HepG2 (cell line): Measurements from ENCODE around the gene SP140L. TPM values are rescaled to one million over a fixed set of nuclear protein-coding genes. Genes with fewer than 3 reads are reported as not detected.
A peak's percentile ranks its signal among the peaks of the same experiment; 100 is the strongest.

Experiments used
- ATAC-seq: fragments of 200-7000 bp; cut with Tn5 transposase; 3 replicates; pipeline ENCODE4 v1.9.1; 2020; ENCODE audit warnings: mild to moderate bottlenecking, moderate library complexity
- BruUV-seq: library from RNA; stranded (reverse); fragments of 400-500 nt; replicated peaks from 2 replicates; lab custom pipeline; 2021; lab: Mats Ljungman, UMichigan
- CTCF ChIA-PET: fragments of 300-600 bp; formaldehyde crosslinking; extraction: SDS; loops from one replicate; lab custom pipeline; 2021; ENCODE audit warnings: low total read pairs, inconsistent platforms, low intra/inter-chr PET ratio; lab: Yijun Ruan, JAX
- POLR2A ChIA-PET: fragments of 350-600 bp; sonication (Branson Sonifier 250); formaldehyde crosslinking; loops from one replicate; lab custom pipeline; 2020; ENCODE audit warnings: antibody characterized with exemption, inconsistent platforms; lab: Yijun Ruan, JAX
- DNase-seq: peaks from one replicate; pipeline ENCODE4 v3.0.0-alpha.2; 2015; ENCODE audit warnings: low spot score
- FAIRE-seq: peaks from 3 replicates; lab custom pipeline; 2011; peaks lifted over from hg19 to GRCh38; lab: Jason Lieb, UNC
- H2AFZ ChIP-seq: one replicate; pipeline ENCODE4 v1.6.1; 2011; ENCODE audit warnings: low read length, inconsistent platforms
- H3K27ac ChIP-seq: fragments of 300-600 bp; 3 replicates; pipeline ENCODE4 v1.8.0; 2011; ENCODE audit warnings: mixed run types, mild to moderate bottlenecking, mixed read lengths, low read length, inconsistent platforms; ENCODE audit not compliant: insufficient read depth; ENCODE audit errors: extremely low read length
- H3K27me3 ChIP-seq, 2 experiments: fragments of 200-600 bp in 1 of 2; 2 replicates in 1 of 2; 3 replicates in 1 of 2; pipeline versions ENCODE4 v1.6.0 to v1.8.0; 2011; ENCODE audit warnings: low read length in 2 of 2, mild to moderate bottlenecking in 2 of 2, moderate library complexity in 2 of 2, inconsistent platforms in 1 of 2; ENCODE audit not compliant: insufficient read depth in 2 of 2, control insufficient read depth in 1 of 2
- H3K36me3 ChIP-seq, 2 experiments: fragments of 200-600 bp in 1 of 2; replicated peaks in 1 of 2; 2 replicates in 1 of 2; 3 replicates in 1 of 2; pipeline versions ENCODE4 v1.5.1 to v1.8.0; 2011; ENCODE audit warnings: low read length in 2 of 2, inconsistent platforms in 1 of 2; ENCODE audit not compliant: insufficient read depth in 2 of 2, control insufficient read depth in 1 of 2
- H3K4me1 ChIP-seq: 2 replicates; pipeline ENCODE4 v1.5.1; 2012; ENCODE audit warnings: low read length, inconsistent platforms; ENCODE audit not compliant: insufficient read depth
- H3K4me2 ChIP-seq: 2 replicates; pipeline ENCODE4 v1.6.0; 2011; ENCODE audit warnings: low read depth, low read length, inconsistent platforms
- H3K4me3 ChIP-seq, 3 experiments: fragments of 200-600 bp in 1 of 3; sonication (generic), shearing (Covaris generic) in 1 of 3; replicated peaks in 1 of 3; 2 replicates each; pipeline ENCODE4 v1.5.1; 2011 to 2016; ENCODE audit warnings: low read length in 3 of 3, inconsistent platforms in 2 of 3, low read depth in 2 of 3, mild to moderate bottlenecking in 2 of 3, control low read depth in 1 of 3, mixed read lengths in 1 of 3; ENCODE audit not compliant: insufficient read depth in 1 of 3
- H3K79me2 ChIP-seq: one replicate; pipeline ENCODE4 v1.6.1; 2011; ENCODE audit warnings: low read length, inconsistent platforms; ENCODE audit not compliant: insufficient read depth
- H3K9ac ChIP-seq: 2 replicates; pipeline ENCODE4 v1.6.0; 2011; ENCODE audit warnings: mild to moderate bottlenecking, low read depth, low read length, inconsistent platforms; ENCODE audit not compliant: insufficient read depth
- H3K9me3 ChIP-seq: 2 replicates; pipeline ENCODE4 v1.5.1; 2012; ENCODE audit warnings: mild to moderate bottlenecking, low read length
- H4K20me1 ChIP-seq: 2 replicates; pipeline ENCODE4 v1.6.0; 2011; ENCODE audit warnings: inconsistent platforms, mild to moderate bottlenecking, low read length, moderate library complexity; ENCODE audit not compliant: insufficient read depth
- BRD4 ChIP-seq: sonication (generic); formaldehyde crosslinking; IDR thresholded peaks from 2 replicates; pipeline ENCODE4 v1.4.0; 2020; ENCODE audit warnings: missing genetic modification reagents
- EED ChIP-seq: sonication (generic); formaldehyde crosslinking; IDR thresholded peaks from 2 replicates; pipeline ENCODE4 v1.5.0; 2020; ENCODE audit warnings: mild to moderate bottlenecking, missing genetic modification reagents
- HNRNPK ChIP-seq: fragments of 200-400 bp; formaldehyde crosslinking; IDR thresholded peaks from 2 replicates; pipeline ENCODE4 v1.6.1; 2018; ENCODE audit warnings: low read length, low read depth, moderate library complexity, mild to moderate bottlenecking; ENCODE audit not compliant: poor library complexity, severe bottlenecking
- MED13 ChIP-seq: sonication (generic); formaldehyde crosslinking; IDR thresholded peaks from 2 replicates; pipeline ENCODE4 v1.5.0; 2020; ENCODE audit warnings: missing genetic modification reagents
- TBX2 ChIP-seq: sonication (generic); formaldehyde crosslinking; IDR thresholded peaks from 2 replicates; pipeline ENCODE4 v1.5.0; 2020; ENCODE audit warnings: missing genetic modification reagents, mild to moderate bottlenecking, borderline replicate concordance
- ZNF441 ChIP-seq: sonication (generic); formaldehyde crosslinking; IDR thresholded peaks from 2 replicates; pipeline ENCODE4 v1.7.0; 2021; ENCODE audit warnings: missing genetic modification reagents, borderline replicate concordance
- ZNF557 ChIP-seq: sonication (generic); formaldehyde crosslinking; IDR thresholded peaks from 2 replicates; pipeline ENCODE4 v1.4.0; 2020; ENCODE audit warnings: missing genetic modification reagents
- ZNF558 ChIP-seq: sonication (generic); formaldehyde crosslinking; IDR thresholded peaks from 2 replicates; pipeline ENCODE4 v1.9.0; 2022; ENCODE audit warnings: mild to moderate bottlenecking, missing genetic modification reagents, borderline replicate concordance
- WGBS: methylation state at CpG from one replicate; pipeline ENCODE4 v1.1.6; 2017; ENCODE audit warnings: low lambda C conversion rate; 5-methylcytosine and 5-hydroxymethylcytosine counted together
- in situ Hi-C: cut with HindIII; loops from 2 replicates; pipeline ENCODE4 v1.10.0; 2017; ENCODE audit warnings: low pct_unique_long_range_greater_than_20kb; ENCODE audit not compliant: extremely low pct_ligation_motif_present
- intact Hi-C: fragments of 100-400 bp; cut with micrococcal nuclease; formaldehyde crosslinking; loops from one replicate; pipeline ENCODE4 v1.10.0; 2022; ENCODE audit not compliant: unreplicated experiment
- polyA plus RNA-seq, 8 experiments: library from polyadenylated mRNA; depleted of rRNA in 3 of 8; stranded (reverse) in 7 of 8; unstranded in 1 of 8; fragments of >200 nt; fragmentation: Illumina TruSeq in 4 of 8; extraction: Trizol in 4 of 8; gene quantifications; 2 replicates each; pipeline versions ENCODE4 v1.2.1 to v1.2.3, GENCODE V29; 2011 to 2016; ENCODE audit warnings: low read depth in 4 of 8, missing spikeins in 1 of 8, mixed read lengths in 1 of 8; ENCODE audit not compliant: insufficient read depth in 1 of 8
- total RNA-seq, 5 experiments: library from RNA; depleted of rRNA; stranded (reverse); fragments of >200 nt; fragmentation: Illumina TruSeq; extraction: Trizol; gene quantifications; 2 replicates each; pipeline ENCODE4 v1.2.3, GENCODE V29; 2016; ENCODE audit warnings: low read depth in 1 of 5
- TF ChIP-seq, protein P1 (sequence below): sonication (generic); formaldehyde crosslinking; IDR thresholded peaks from 2 replicates; pipeline ENCODE4 v1.5.1; 2020; ENCODE audit warnings: mild to moderate bottlenecking, missing genetic modification reagents, moderate library complexity
- TF ChIP-seq, protein P2 (sequence below): sonication (generic); formaldehyde crosslinking; IDR thresholded peaks from 2 replicates; pipeline ENCODE4 v1.4.0; 2020; ENCODE audit warnings: missing genetic modification reagents, borderline replicate concordance
- TF ChIP-seq, protein P3 (sequence below): sonication (generic); formaldehyde crosslinking; IDR thresholded peaks from 2 replicates; pipeline ENCODE4 v1.8.0; 2022; ENCODE audit warnings: mild to moderate bottlenecking, missing genetic modification reagents, borderline replicate concordance

SP140L gene
- total and polyA plus RNA-seq, 2 of the 13 experiments (the other 11 are each of a cell fraction or from before 2014, with no cell fraction given): 10.9 to 17.5 TPM

DNA sequence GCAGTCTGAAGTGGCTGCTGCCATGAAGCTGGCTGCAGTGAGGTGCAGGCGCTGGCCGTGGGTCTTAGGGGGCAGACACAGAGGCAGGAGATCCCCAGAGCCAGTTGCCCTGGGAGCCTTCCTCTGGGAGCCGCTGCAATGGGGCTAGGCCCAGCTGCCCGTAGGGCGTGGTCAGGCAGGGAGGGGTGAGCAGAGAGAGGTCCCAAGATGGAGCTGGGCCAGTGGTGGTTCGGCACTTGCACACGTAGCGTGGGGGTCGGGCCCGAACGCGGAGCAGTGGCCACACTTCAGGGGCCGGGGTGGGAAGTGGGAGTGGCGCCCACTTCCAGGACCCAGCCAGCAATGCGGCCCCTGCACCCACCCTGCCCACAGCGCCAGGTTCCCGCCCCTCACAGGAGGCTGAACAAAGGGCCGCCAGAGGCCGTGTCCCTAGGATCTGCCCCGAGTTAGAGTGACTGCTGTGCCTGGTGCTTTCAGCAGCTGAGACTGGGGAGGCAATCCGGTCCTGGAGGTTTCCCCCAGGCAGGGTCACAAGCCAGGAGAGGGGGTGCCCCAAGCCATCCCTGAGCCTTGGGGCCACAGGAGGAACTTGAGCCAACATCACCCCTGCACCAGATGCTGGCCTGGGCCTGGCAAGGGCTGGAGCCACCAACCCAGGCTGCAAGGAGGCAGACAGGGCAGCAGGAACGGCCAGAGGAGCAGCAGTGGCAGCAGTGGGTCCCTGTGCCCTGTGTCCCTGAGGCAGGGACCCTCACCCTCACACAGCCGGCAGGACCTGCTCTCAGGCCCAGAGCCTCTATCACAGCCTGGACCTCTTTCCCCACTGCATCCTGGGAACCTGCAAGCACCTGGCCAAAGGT is 21.3 kb upstream of the SP140L start:
- ATAC-seq: peak; percentile 76
- intact Hi-C loops (no loop called here), in situ Hi-C loops (no loop called here)
- peak overlapping the region; percentile 56 for H3K4me2 ChIP-seq
- no peak overlapping the region for H3K27ac ChIP-seq
- no peak overlapping the region for H2AFZ ChIP-seq
- H3K79me2 ChIP-seq: no peaks in the 10 kb centered on the region
- H3K9me3 ChIP-seq: no peaks in the 10 kb centered on the region
- H3K9ac ChIP-seq: no peak overlapping the region
- H4K20me1 ChIP-seq: no peaks in the 10 kb centered on the region
- no peak for DNase-seq
- WGBS: 19% methylated on average over 18 of the region's 23 CpGs
- no peak for FAIRE-seq
- BruUV-seq: no TSS peak
- peak overlapping the region in 2 of 3 experiments; percentile 31 to 60; a peak in 4 of 6 replicates for H3K4me3 ChIP-seq
- POLR2A ChIA-PET: no interaction called here
- H3K27me3 ChIP-seq: peaks cover 1 to 39% of the 10 kb centered on the region in 2 experiments; a peak in 4 of 5 replicates
- no peaks in the 10 kb centered on the region for H3K4me1 ChIP-seq
- no peaks in the 10 kb centered on the region for H3K36me3 ChIP-seq
- CTCF ChIA-PET: no interaction called here
- TF ChIP-seq EED (CRISPR knock-in tag): peak; percentile 78; the same call in 1 of the 2 replicates
- TF ChIP-seq ZNF557: no peak
- no peak for TF ChIP-seq MED13 (CRISPR knock-in tag)
- TF ChIP-seq HNRNPK: no peak
- TF ChIP-seq, protein P1, sequence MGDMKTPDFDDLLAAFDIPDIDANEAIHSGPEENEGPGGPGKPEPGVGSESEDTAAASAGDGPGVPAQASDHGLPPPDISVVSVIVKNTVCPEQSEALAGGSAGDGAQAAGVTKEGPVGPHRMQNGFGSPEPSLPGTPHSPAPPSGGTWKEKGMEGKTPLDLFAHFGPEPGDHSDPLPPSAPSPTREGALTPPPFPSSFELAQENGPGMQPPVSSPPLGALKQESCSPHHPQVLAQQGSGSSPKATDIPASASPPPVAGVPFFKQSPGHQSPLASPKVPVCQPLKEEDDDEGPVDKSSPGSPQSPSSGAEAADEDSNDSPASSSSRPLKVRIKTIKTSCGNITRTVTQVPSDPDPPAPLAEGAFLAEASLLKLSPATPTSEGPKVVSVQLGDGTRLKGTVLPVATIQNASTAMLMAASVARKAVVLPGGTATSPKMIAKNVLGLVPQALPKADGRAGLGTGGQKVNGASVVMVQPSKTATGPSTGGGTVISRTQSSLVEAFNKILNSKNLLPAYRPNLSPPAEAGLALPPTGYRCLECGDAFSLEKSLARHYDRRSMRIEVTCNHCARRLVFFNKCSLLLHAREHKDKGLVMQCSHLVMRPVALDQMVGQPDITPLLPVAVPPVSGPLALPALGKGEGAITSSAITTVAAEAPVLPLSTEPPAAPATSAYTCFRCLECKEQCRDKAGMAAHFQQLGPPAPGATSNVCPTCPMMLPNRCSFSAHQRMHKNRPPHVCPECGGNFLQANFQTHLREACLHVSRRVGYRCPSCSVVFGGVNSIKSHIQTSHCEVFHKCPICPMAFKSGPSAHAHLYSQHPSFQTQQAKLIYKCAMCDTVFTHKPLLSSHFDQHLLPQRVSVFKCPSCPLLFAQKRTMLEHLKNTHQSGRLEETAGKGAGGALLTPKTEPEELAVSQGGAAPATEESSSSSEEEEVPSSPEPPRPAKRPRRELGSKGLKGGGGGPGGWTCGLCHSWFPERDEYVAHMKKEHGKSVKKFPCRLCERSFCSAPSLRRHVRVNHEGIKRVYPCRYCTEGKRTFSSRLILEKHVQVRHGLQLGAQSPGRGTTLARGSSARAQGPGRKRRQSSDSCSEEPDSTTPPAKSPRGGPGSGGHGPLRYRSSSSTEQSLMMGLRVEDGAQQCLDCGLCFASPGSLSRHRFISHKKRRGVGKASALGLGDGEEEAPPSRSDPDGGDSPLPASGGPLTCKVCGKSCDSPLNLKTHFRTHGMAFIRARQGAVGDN (CRISPR knock-in tag): peak; percentile 9; the same call in 1 of the 2 replicates
- no peak for TF ChIP-seq ZNF441
- TF ChIP-seq ZNF558 (CRISPR knock-in tag): no peak
- TF ChIP-seq TBX2 (CRISPR knock-in tag): 0 out of 2 replicates have a peak, but pooled peaks have one; percentile 15
- TF ChIP-seq, protein P2, sequence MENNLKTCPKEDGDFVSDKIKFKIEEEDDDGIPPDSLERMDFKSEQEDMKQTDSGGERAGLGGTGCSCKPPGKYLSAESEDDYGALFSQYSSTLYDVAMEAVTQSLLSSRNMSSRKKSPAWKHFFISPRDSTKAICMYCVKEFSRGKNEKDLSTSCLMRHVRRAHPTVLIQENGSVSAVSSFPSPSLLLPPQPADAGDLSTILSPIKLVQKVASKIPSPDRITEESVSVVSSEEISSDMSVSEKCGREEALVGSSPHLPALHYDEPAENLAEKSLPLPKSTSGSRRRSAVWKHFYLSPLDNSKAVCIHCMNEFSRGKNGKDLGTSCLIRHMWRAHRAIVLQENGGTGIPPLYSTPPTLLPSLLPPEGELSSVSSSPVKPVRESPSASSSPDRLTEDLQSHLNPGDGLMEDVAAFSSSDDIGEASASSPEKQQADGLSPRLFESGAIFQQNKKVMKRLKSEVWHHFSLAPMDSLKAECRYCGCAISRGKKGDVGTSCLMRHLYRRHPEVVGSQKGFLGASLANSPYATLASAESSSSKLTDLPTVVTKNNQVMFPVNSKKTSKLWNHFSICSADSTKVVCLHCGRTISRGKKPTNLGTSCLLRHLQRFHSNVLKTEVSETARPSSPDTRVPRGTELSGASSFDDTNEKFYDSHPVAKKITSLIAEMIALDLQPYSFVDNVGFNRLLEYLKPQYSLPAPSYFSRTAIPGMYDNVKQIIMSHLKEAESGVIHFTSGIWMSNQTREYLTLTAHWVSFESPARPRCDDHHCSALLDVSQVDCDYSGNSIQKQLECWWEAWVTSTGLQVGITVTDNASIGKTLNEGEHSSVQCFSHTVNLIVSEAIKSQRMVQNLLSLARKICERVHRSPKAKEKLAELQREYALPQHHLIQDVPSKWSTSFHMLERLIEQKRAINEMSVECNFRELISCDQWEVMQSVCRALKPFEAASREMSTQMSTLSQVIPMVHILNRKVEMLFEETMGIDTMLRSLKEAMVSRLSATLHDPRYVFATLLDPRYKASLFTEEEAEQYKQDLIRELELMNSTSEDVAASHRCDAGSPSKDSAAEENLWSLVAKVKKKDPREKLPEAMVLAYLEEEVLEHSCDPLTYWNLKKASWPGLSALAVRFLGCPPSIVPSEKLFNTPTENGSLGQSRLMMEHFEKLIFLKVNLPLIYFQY: no peak
- TF ChIP-seq, protein P3, sequence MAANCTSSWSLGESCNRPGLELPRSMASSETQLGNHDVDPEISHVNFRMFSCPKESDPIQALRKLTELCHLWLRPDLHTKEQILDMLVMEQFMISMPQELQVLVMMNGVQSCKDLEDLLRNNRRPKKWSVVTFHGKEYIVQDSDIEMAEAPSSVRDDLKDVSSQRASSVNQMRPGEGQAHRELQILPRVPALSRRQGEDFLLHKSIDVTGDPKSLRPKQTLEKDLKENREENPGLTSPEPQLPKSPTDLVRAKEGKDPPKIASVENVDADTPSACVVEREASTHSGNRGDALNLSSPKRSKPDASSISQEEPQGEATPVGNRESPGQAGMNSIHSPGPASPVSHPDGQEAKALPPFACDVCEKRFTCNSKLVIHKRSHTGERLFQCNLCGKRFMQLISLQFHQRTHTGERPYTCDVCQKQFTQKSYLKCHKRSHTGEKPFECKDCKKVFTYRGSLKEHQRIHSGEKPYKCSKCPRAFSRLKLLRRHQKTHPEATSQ: no peak
- TF ChIP-seq BRD4 (CRISPR knock-in tag): no peak
